ENCODE data around the gene PKP4. TPM values are rescaled to one million over a fixed set of nuclear protein-coding genes. Genes with fewer than 3 reads are reported as not detected.

The PKP4 gene
- total and polyA plus RNA-seq, 2 of the 8 experiments (the other 6 are each of a cell fraction or from before 2014, with no cell fraction given), result 48.2 to 88.0 TPM

- POLR2A ChIA-PET (ENCODE audit: partially characterized antibody), result no interaction called here
- Histone ChIP-seq H2AFZ (ENCODE audit: low read length) (no peak overlapping the region), H3K4me2 (ENCODE audit: insufficient read depth in 1 of 2, low read depth in 2 of 2, low read length in 2 of 2) (no peak overlapping the region)
- TF ChIP-seq ZNF274 (IDR thresholded peaks at IDR 0.05; ENCODE audit: borderline replicate concordance, extremely low read depth, low read length), result no peak
- no peak for TF ChIP-seq BRCA1 (IDR thresholded peaks at IDR 0.05; ENCODE audit: low read depth, low read length)
- no peak for TF ChIP-seq SIX5 (IDR thresholded peaks at IDR 0.05; ENCODE audit: low read depth, low read length)
- no peak for TF ChIP-seq SAP30 (IDR thresholded peaks at IDR 0.05; ENCODE audit: insufficient read depth, insufficient replicate concordance, low read length)
- no peak for TF ChIP-seq RNF2 (IDR thresholded peaks at IDR 0.05; ENCODE audit: borderline replicate concordance, low read depth, low read length, missing control alignments, poor library complexity, severe bottlenecking)
- no peak for TF ChIP-seq ATF2 (IDR thresholded peaks at IDR 0.05; ENCODE audit: low read length)
- TF ChIP-seq TBP (IDR thresholded peaks at IDR 0.05; ENCODE audit: low read depth, low read length), result no peak
These were observed 211.4 kb downstream of the PKP4 start for GRCh38 chr2:158668001-158668765.

More at GRCh38 chr2:158668001-158668765, 211.4 kb downstream of the PKP4 start:
- H3K9me3 ChIP-seq (ENCODE audit: insufficient read depth in 2 of 2, low read depth in 1 of 2, low read length in 1 of 2), result no peaks in the 10 kb centered on the region
- H4K8ac ChIP-seq (ENCODE audit: extremely low read depth, insufficient read depth, low read length), result no peak overlapping the region
- H4K5ac ChIP-seq (ENCODE audit: insufficient read length, low read depth, low read length), result no peak overlapping the region
- H4K91ac ChIP-seq (replicated peaks; ENCODE audit: insufficient read length, low read length), result no peak overlapping the region
- H3K56ac ChIP-seq (replicated peaks; ENCODE audit: insufficient read length, low read depth, low read length), result no peak overlapping the region
- H3K14ac ChIP-seq (ENCODE audit: insufficient read length), result no peak overlapping the region
- no peak overlapping the region for H3K4me3 ChIP-seq (ENCODE audit: extremely low read depth in 1 of 4, insufficient read depth in 2 of 4, low read depth in 3 of 4, low read length in 4 of 4)
- no peak overlapping the region for H3K9ac ChIP-seq (replicated peaks in 1 of 4; ENCODE audit: extremely low read depth in 1 of 4, low read depth in 3 of 4, low read length in 3 of 4)
- no peaks in the 10 kb centered on the region for H3K23me2 ChIP-seq (ENCODE audit: low read depth, low read length)
- H2BK12ac ChIP-seq (ENCODE audit: low read depth, low read length), result no peak overlapping the region
- H3K36me3 ChIP-seq (ENCODE audit: control insufficient read depth in 2 of 4, insufficient read depth in 4 of 4, low read length in 3 of 4), result peaks cover 7 to 64% (median 19%) of the 10 kb centered on the region in 4 experiments; a peak in 7 of 8 replicates
- H3K79me1 ChIP-seq (ENCODE audit: low read depth, low read length), result no peaks in the 10 kb centered on the region
- no peaks in the 10 kb centered on the region for H3K4me1 ChIP-seq (replicated peaks in 1 of 4; ENCODE audit: control insufficient read depth in 3 of 4, insufficient read depth in 4 of 4, low read length in 3 of 4)
- FAIRE-seq, result no peak
- H3K79me2 ChIP-seq (ENCODE audit: control insufficient read depth in 1 of 2, insufficient read depth in 2 of 2, low read length in 2 of 2), result no peaks in the 10 kb centered on the region
- no peak overlapping the region for H3K23ac ChIP-seq (ENCODE audit: insufficient read length)
- H3K27ac ChIP-seq (ENCODE audit: low read depth, low read length), result no peak overlapping the region
- H4K20me1 ChIP-seq (replicated peaks in 1 of 2; ENCODE audit: control insufficient read depth in 1 of 2, insufficient read depth in 2 of 2, low read length in 2 of 2), result no peaks in the 10 kb centered on the region
- CTCF ChIA-PET (ENCODE audit: partially characterized antibody), result interaction anchor here (0.6 to 1.9 kb wide), 12 partner anchors 8 to 195 kb away, joined by 3 to 7 read pairs (median 3); no protein-coding TSS in a partner anchor
- H3K18ac ChIP-seq (ENCODE audit: extremely low read depth, low read length), result no peak overlapping the region
- H3K27me3 ChIP-seq (replicated peaks in 1 of 4; ENCODE audit: control insufficient read depth in 3 of 4, extremely low read depth in 1 of 4, insufficient read depth in 3 of 4, low read length in 3 of 4), result no peaks in the 10 kb centered on the region
- no peak overlapping the region for H2BK15ac ChIP-seq (ENCODE audit: low read length)
- WGBS, 2 experiments (ENCODE audit: extremely low coverage in 1 of 2, insufficient coverage in 1 of 2, insufficient read length in 1 of 2, insufficient replicate concordance in 2 of 2, low coverage in 1 of 2, low lambda C conversion rate in 2 of 2, missing lambda C conversion rate in 1 of 2), result 93% methylated on average over 5 of the region's 5 CpGs; no CpG with 5 or more reads in 1 of the 2 experiments
- no peak overlapping the region for H3K4ac ChIP-seq (replicated peaks; ENCODE audit: insufficient read length, low read depth, low read length)
- H2BK5ac ChIP-seq (ENCODE audit: low read depth, low read length), result no peak overlapping the region
- no peak for DNase-seq (ENCODE audit: low read depth in 1 of 2, low spot score in 2 of 2)
- H2BK20ac ChIP-seq (ENCODE audit: low read length), result no peak overlapping the region
- H2AK5ac ChIP-seq (ENCODE audit: low read depth, low read length), result no peak overlapping the region
- no peak overlapping the region for H2BK120ac ChIP-seq (replicated peaks; ENCODE audit: low read depth, low read length)
